Caco-2 (cell line): ENCODE data around the gene TSFM. TPM values are rescaled to one million over a fixed set of nuclear protein-coding genes. Genes with fewer than 3 reads are reported as not detected.
"Not testable (repeated sequence)": the region's sequence is repeated elsewhere in the genome, so short reads cannot be mapped to it uniquely, and the experiment has no call there.

ENCODE experiments used
- BruUV-seq: library from RNA; stranded (reverse); fragments of 400-500 nt; replicated peaks from 2 replicates; lab custom pipeline; 2021; lab: Mats Ljungman, UMichigan
- CTCF ChIA-PET: fragments of 300-600 bp; sonication (Branson Sonifier 250); formaldehyde crosslinking; loops from one replicate; lab custom pipeline; 2022; ENCODE audit warnings: antibody characterized with exemption; lab: Charles Lee
- POLR2A ChIA-PET: fragments of 300-600 bp; sonication (Branson Sonifier 250); formaldehyde crosslinking; loops from one replicate; lab custom pipeline; 2022; ENCODE audit warnings: antibody characterized with exemption; lab: Charles Lee
- DNase-seq, 2 experiments: peaks; one replicate each; pipeline versions ENCODE4 v3.0.0 to v3.0.0-alpha.2; 2020 to 2022
- H3K27me3 ChIP-seq: replicated peaks from 2 replicates; pipeline ENCODE4 v1.6.0; 2011; ENCODE audit warnings: low read length; ENCODE audit not compliant: control insufficient read depth, insufficient read depth
- H3K36me3 ChIP-seq: 2 replicates; pipeline ENCODE4 v1.5.1; 2011; ENCODE audit warnings: low read length; ENCODE audit not compliant: control insufficient read depth, insufficient read depth
- H3K4me1 ChIP-seq: fragments of 250-450 bp; sonication (Bioruptor Pico); 2 replicates; pipeline ENCODE4 v1.5.1; 2020; ENCODE audit warnings: mild to moderate bottlenecking
- H3K4me3 ChIP-seq: 2 replicates; pipeline ENCODE4 v1.5.1; 2011; ENCODE audit warnings: low read depth, mild to moderate bottlenecking, control low read depth, low read length
- H3K9me3 ChIP-seq: fragments of 250-450 bp; sonication (Bioruptor Pico); 2 replicates; pipeline ENCODE4 v1.5.1; 2020; ENCODE audit warnings: mild to moderate bottlenecking, moderate library complexity
- H3K27ac Mint-ChIP-seq: one replicate; pipeline ENCODE4 v1.8.0; 2022; ENCODE audit warnings: mixed read lengths; ENCODE audit not compliant: unreplicated experiment
- H3K27me3 Mint-ChIP-seq: one replicate; pipeline ENCODE4 v1.8.0; 2022; ENCODE audit warnings: mixed read lengths; ENCODE audit not compliant: insufficient read depth, unreplicated experiment
- H3K36me3 Mint-ChIP-seq: one replicate; pipeline ENCODE4 v1.8.0; 2022; ENCODE audit warnings: mild to moderate bottlenecking, mixed read lengths; ENCODE audit not compliant: insufficient read depth, unreplicated experiment
- H3K4me1 Mint-ChIP-seq: one replicate; pipeline ENCODE4 v1.8.0; 2022; ENCODE audit warnings: low read depth, mixed read lengths; ENCODE audit not compliant: unreplicated experiment
- H3K4me3 Mint-ChIP-seq: one replicate; pipeline ENCODE4 v1.8.0; 2022; ENCODE audit warnings: mild to moderate bottlenecking, moderate library complexity, mixed read lengths; ENCODE audit not compliant: unreplicated experiment
- H3K9me3 Mint-ChIP-seq: one replicate; pipeline ENCODE4 v1.8.0; 2022; ENCODE audit warnings: mixed read lengths; ENCODE audit not compliant: unreplicated experiment
- intact Hi-C: fragments of 100-400 bp; cut with micrococcal nuclease; formaldehyde crosslinking; loops from one replicate; pipeline ENCODE4 v1.10.0; 2022; ENCODE audit not compliant: unreplicated experiment
- total RNA-seq: library from RNA; stranded (reverse); gene quantifications from 2 replicates; pipeline ENCODE4 v1.2.3, GENCODE V29; 2022
- TF ChIP-seq, protein P1 (sequence below), 2 experiments: fragments of 200-600 bp in 1 of 2; IDR thresholded peaks; 1 replicate in 1 of 2; 2 replicates in 1 of 2; pipeline versions ENCODE4 v1.5.1 to v1.8.0; 2011 to 2022; ENCODE audit warnings: antibody characterized with exemption in 1 of 2, control low read depth in 1 of 2, inconsistent platforms in 1 of 2, low read depth in 1 of 2, low read length in 1 of 2, mild to moderate bottlenecking in 1 of 2, moderate library complexity in 1 of 2; ENCODE audit not compliant: insufficient read depth in 1 of 2, severe bottlenecking in 1 of 2, unreplicated experiment in 1 of 2

Gene TSFM
- total RNA-seq, 1 experiment from 2014 or later = 57.5 TPM

DNA sequence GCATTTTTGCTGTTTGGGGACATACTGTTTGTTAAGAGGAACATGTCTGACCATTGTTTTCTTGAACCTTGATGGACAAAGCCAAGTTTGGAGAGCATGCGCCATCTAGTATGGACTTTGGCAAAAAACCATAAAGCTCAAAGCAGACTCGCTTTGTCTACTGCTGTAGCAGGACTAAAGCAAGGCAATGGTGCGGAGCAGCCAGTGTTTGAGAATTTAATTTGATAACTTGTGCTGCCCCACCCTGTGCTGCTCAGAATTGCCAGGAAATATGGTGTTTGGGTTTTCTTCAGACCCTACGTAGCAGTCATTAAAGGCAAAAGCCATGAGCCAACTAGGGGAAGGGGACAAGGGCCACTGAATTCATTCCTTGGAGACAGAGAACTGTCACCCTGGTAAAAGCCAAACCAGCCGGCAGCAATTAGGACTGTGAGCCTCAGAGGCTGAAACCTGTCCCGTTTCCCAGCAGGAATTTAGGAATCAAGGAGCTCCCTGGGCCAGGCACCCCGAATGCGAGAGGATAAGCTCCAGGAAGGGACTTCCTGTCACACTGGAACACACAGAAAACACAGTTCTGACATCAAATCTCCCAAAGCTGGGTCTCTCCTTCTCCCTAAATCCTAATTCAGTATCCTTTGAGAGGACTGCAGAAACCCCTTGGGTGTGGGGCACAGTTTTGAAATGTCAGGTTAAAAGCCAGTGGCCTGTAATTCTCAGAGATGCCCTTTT lies 34.8 kb downstream of the TSFM start:
- intact Hi-C loops = no loop called here
- Mint-ChIP-seq H3K4me3 (no peak overlapping the region), H3K4me1 (no peaks in the 10 kb centered on the region), H3K9me3 (no peaks in the 10 kb centered on the region), H3K36me3 (peaks cover 38% of the 10 kb centered on the region), H3K27me3 (no peaks in the 10 kb centered on the region), H3K27ac (no peak overlapping the region)
- H3K27me3 ChIP-seq = no peaks in the 10 kb centered on the region
- H3K9me3 ChIP-seq = no peaks in the 10 kb centered on the region
- TF ChIP-seq, protein P1, sequence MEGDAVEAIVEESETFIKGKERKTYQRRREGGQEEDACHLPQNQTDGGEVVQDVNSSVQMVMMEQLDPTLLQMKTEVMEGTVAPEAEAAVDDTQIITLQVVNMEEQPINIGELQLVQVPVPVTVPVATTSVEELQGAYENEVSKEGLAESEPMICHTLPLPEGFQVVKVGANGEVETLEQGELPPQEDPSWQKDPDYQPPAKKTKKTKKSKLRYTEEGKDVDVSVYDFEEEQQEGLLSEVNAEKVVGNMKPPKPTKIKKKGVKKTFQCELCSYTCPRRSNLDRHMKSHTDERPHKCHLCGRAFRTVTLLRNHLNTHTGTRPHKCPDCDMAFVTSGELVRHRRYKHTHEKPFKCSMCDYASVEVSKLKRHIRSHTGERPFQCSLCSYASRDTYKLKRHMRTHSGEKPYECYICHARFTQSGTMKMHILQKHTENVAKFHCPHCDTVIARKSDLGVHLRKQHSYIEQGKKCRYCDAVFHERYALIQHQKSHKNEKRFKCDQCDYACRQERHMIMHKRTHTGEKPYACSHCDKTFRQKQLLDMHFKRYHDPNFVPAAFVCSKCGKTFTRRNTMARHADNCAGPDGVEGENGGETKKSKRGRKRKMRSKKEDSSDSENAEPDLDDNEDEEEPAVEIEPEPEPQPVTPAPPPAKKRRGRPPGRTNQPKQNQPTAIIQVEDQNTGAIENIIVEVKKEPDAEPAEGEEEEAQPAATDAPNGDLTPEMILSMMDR (IDR thresholded peaks at IDR 0.05; ENCODE audit: insufficient read depth in 1 of 2, low read depth in 1 of 2, low read length in 1 of 2, severe bottlenecking in 1 of 2, unreplicated experiment in 1 of 2) = no peak
- no peaks in the 10 kb centered on the region; the same call in 1 of the 2 replicates for H3K36me3 ChIP-seq
- H3K4me1 ChIP-seq = no peaks in the 10 kb centered on the region
- CTCF ChIA-PET = interaction anchor here (0.7 kb wide), 1 partner anchor 71 kb away, joined by 6 read pairs; no protein-coding TSS in a partner anchor
- DNase-seq = no peak
- no peak overlapping the region for H3K4me3 ChIP-seq
- POLR2A ChIA-PET = no interaction called here
- BruUV-seq = no TSS peak

DNA sequence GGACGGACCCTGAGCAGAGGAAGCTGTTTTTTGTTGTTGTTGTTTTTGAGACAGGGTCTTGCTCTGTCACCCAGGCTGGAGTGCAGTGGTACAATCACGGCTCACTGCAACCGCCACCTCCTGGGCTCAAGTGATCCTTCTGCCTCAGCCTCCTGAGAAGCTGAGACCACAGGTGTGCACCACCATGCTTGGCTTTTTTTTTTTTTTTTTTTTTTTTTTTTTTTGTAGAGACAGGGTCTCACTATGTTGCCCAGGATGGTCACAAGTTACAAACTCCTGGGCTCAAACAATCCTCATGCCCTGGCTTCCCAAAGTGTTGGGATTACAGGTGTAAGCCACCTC lies 35.4 kb downstream of the TSFM start:
- H3K27me3 Mint-ChIP-seq, H3K9me3 Mint-ChIP-seq, H3K4me3 ChIP-seq, BruUV-seq, H3K4me1 ChIP-seq, H3K27me3 ChIP-seq, H3K36me3 ChIP-seq, POLR2A ChIA-PET, intact Hi-C loops, H3K9me3 ChIP-seq, DNase-seq, H3K4me3 Mint-ChIP-seq, H3K27ac Mint-ChIP-seq, H3K4me1 Mint-ChIP-seq: not testable (repeated sequence)
- H3K36me3 Mint-ChIP-seq = peaks cover 43% of the 10 kb centered on the region
- CTCF ChIA-PET = interaction anchor here (0.7 to 1.0 kb wide), 2 partner anchors 71 to 78 kb away, joined by 3 to 6 read pairs; no protein-coding TSS in a partner anchor

DNA sequence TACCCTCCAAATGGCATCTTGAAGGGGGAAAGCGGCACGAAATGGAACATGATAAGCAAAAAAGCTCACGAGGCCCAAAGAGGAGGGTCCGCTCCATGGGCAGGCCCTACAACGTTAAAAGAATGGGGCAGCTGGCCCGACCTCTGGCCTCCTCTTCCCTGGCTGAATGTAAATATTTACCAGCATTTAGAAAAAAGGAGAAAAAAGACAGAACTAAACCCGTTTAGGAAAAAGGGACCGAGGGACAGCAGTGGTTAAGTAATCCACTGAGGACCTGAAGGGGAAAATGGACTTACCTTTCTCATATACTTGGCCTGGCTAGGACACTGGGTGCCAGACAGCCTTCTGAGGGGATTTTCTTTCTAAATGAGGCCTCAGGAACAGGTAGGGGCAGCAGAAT lies 37.5 kb downstream of the TSFM start:
- POLR2A ChIA-PET = interaction anchor here (0.6 kb wide), 1 partner anchor 16 kb away, joined by 3 read pairs; no protein-coding TSS in a partner anchor
- H3K27me3 Mint-ChIP-seq, H3K36me3 ChIP-seq, H3K4me1 Mint-ChIP-seq, CTCF ChIA-PET, H3K4me1 ChIP-seq, DNase-seq, intact Hi-C loops, H3K4me3 ChIP-seq, H3K27me3 ChIP-seq, H3K9me3 Mint-ChIP-seq, H3K4me3 Mint-ChIP-seq, H3K27ac Mint-ChIP-seq, H3K9me3 ChIP-seq: not testable (repeated sequence)
- peaks cover 62% of the 10 kb centered on the region for H3K36me3 Mint-ChIP-seq
- TSS peak; percentile 2 for BruUV-seq

DNA sequence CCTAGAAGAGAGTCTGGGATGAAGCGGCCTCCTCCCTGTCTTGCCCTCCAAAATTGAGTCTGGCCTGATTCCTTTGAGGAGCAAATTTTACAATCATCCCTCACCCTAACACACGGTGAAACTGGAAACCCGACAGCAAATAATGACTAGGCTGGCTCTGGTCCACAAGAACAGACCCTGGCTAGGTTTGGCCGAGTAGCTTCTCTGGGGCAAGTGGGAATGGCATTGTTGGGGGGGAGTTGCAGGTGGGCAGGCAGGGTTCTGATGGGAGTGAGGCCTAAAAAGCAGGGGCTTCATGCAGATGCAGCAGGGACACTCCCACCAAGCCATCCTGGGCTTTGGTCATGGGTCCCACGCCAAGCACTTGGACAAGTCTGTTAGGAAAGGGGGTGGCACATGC lies 38.4 kb downstream of the TSFM start:
- POLR2A ChIA-PET, DNase-seq, H3K9me3 Mint-ChIP-seq, H3K4me3 ChIP-seq, H3K36me3 ChIP-seq, H3K4me1 ChIP-seq, H3K4me3 Mint-ChIP-seq, H3K27me3 Mint-ChIP-seq, H3K27me3 ChIP-seq, H3K27ac Mint-ChIP-seq, H3K4me1 Mint-ChIP-seq, H3K9me3 ChIP-seq, BruUV-seq, CTCF ChIA-PET, intact Hi-C loops: not testable (repeated sequence)
- peaks cover 71% of the 10 kb centered on the region for H3K36me3 Mint-ChIP-seq
